ENCODE results near the gene GJA4.

GRCh38 chr1:34778381-34778780 is 14.4 kb upstream of the GJA4 start:
- TF ChIP-seq CTCF (IDR thresholded peaks at IDR 0.05 in 4 of 5, conservative IDR thresholded peaks at IDR 0.05 in 1 of 5) (no peak), POLR2A (IDR thresholded peaks at IDR 0.05) (no peak)

Data from gastrocnemius medialis (tissue), 4 donors.